HEK293 (cell line): ENCODE results near the gene ATXN7.

Experiments used
- CTCF ChIP-seq: fragments of 450-650 bp; formaldehyde crosslinking; IDR thresholded peaks from 2 replicates; pipeline ENCODE4 v1.5.1; 2016; ENCODE audit warnings: missing biosample characterization, missing genetic modification characterization
- ZBTB17 ChIP-seq: fragments of 450-650 bp; formaldehyde crosslinking; IDR thresholded peaks from 2 replicates; pipeline ENCODE4 v1.5.1; 2016; ENCODE audit warnings: missing biosample characterization, missing genetic modification characterization
- ZFP3 ChIP-seq: fragments of 450-650 bp; formaldehyde crosslinking; IDR thresholded peaks from 2 replicates; pipeline ENCODE4 v1.5.1; 2016; ENCODE audit warnings: low read depth, missing biosample characterization, missing genetic modification characterization

GRCh38 chr3:63920001-63920400, 56.3 kb downstream of the ATXN7 start:
- TF ChIP-seq ZBTB17 (tag by site-specific recombination): no peak
- TF ChIP-seq CTCF: no peak
- no peak for TF ChIP-seq ZFP3 (tag by site-specific recombination)
